ENCODE results near the gene ARHGAP15.

ARHGAP15 gene

DNA sequence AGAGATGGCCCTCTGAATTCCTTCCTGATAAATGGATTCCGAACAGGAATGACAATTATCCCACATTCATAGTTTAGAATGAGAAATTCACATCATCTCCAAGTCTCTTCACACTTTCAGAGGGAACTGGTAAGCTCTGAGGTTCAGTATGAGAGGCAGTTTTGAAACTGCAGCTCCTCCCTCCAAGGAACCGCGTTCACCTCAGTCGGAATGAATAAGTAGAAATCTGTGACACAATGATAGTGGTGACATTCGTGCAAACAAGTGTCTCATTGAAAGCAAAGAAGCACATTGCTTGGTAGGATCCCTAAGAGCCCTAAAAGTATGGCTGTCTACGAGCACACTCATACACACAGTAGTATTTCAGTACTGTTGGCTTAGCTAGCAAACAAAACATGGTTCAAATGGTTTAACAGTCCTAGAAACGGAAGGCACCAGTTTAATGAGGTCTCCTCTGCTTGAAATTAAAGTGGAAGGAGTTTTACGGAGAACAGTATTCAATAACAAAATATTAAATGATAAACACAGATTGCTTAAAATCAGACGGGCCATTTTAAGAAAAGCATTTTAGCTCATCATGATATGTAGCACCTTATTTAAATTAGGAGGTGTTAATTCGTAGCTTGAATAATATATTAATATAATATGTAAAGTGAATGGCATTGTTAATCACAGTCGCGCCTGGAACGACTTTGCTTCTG, 225.0 kb downstream of the ARHGAP15 start:
- DNase-seq = no peak

DNA sequence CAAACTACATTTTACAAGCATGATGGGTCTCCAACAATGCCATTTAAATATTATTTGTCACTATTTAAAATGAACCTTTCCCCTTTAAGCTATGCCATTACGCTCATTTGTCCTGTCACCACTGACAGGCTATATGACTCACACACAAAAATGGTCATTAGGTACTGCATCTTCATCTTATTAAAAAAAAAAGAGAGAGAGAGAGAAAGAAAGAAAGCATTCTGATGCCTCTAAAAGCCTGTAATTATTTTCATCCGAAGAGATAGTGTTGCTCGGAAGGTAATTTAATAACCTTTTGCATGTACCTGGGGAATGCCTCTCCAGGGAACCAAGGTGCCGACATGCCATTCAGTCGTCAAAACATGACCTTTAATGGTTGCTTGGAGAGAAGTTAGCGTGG, 226.7 kb downstream of the ARHGAP15 start:
- no peak for DNase-seq

DNA sequence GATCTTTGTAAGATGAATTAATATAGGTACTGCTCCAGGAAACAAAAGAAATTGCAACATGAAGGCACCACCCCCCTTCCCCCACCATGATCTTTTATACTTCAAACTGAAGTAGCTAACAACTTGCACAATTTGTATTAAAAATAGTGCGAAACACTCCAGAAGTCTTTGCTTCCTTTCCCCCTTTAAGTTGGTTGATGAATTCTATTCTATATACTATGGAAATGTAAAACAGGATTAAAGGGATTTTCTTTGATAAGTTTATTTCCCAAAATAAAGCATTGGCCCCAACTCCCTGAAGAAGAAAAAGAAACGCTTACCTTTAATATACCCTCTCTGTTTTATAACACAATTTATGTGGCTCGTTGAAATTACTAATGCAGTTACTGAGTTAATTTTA, 227.1 kb downstream of the ARHGAP15 start:
- DNase-seq = no peak

DNA sequence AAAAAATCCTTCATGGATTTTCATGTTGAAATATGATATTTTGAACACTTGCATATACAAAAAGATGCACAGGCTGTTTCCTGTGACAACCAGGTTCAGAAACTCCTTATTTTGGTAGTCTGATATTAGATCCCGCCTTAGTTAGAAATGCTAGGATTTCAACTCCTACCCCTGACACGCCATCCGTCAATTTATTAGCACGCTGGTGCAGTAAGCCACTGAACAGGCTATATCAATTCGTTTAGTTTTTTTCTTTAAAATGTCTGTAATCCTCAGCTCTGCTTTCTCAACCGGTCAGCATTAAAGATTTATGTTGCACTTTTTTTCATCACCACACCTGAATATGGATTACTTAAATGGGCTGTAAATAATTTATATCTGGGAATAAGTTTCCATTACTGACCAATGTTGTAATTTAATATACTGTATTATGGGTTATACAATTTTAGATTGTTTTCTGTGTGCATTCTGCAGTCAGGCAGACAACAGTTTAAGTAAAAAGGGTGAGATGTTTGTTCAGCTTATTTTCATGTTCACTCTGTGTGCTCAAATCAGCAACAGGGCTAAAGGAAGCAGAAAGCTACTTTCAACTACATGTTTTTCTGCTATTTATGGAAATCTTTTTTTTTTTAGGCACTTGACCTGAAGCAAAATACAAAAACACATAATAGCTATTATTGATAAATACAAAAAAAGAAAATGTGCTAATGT, 227.7 kb downstream of the ARHGAP15 start:
- no peak for DNase-seq

DNA sequence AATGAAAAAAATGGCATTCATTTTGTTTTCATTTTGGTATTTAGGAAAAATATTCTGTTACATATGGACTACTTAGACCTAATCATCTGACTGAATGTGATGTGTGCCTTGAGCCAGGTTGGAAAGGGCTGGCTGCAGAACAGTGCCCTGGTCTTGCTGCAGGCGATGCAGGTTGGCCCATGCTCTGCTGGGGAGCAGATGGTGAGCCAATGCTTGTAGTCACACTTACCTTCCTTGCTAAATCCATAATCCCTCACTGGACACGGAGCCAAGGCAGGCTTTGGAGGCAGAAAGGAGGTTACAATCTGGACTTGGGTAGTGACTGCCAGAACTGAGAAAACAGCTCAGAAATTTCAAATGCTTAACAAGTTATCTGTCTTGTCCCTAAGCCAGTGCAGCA, 228.7 kb downstream of the ARHGAP15 start:
- no peak for DNase-seq

DNA sequence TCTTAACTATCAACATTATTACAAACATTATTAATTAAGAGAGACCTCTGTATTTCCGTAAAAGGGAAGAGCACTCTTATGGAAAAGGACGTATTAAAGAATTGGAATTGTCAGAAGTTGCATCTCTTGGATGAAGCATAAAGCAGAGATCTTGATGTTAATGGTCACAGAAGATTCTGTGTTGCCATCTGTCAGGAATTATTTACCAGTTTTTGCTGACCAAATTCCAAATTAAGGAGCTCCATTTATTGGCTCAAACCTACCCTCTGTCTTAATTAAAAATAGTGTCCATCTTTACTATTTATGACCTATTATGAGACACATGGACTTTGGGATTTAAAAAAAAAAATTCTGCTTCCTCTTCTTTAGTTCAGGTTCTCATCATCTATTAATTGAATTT, 232.1 kb downstream of the ARHGAP15 start:
- DNase-seq = no peak

DNA sequence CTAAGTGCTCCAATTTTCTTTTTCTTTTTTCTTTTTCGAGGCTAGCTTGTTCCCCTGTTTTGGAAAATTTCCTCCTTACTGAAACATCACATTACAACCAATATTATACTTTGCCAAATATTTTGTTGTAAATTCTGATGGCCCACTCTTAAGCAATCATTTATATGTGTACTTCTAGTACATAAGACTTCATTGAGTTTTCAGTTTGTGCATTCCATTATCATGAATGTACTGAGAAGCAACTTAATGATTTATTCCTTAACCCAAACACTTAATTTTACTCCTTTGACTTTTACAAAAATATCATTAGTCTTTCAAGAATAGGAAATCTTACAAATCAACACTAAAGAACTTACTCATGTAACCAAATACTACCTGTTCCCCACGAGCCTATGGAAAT, 242.4 kb downstream of the ARHGAP15 start:
- no peak for DNase-seq

DNA sequence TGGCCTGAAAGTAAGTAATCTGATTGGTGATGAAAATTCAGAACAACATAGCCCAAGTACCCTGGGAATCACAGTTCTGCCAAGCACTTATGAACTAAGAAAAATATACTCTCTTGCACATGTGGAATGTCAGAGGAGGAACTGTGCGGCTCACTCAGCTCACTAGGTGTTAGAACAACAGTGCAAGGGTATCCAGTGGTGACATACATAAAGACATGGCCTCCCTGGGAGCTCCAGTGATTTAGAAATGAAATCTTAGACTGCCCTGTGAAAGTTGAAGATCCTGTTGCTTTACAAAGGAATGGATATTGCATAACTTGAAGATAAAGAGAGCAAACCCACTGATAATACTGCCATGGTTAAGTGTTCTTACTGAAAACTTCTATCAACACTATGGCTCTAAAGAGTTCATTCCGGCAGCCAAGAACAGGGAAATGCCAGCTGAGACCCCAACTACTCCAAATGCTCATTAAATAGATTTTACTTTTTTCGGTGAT, 246.2 kb downstream of the ARHGAP15 start:
- no peak for DNase-seq

DNA sequence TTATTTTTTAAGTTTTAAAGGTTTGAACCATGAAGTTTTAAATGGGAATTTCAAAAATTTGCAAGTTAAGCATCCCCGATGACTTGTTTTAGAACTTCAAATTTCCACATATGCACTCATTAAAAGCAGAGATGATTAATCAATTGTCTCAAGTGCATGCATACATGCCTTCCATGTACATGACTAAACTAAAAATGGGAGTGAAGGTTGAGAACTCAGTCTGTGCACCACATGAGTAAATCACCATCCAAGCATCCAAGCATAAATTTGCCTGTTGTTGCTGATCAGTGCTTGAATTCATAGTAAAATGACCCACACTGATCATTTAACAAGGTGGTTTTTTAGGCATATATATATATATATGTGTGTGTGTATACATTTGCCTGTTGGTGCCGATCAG, 249.8 kb downstream of the ARHGAP15 start:
- DNase-seq = no peak

DNA sequence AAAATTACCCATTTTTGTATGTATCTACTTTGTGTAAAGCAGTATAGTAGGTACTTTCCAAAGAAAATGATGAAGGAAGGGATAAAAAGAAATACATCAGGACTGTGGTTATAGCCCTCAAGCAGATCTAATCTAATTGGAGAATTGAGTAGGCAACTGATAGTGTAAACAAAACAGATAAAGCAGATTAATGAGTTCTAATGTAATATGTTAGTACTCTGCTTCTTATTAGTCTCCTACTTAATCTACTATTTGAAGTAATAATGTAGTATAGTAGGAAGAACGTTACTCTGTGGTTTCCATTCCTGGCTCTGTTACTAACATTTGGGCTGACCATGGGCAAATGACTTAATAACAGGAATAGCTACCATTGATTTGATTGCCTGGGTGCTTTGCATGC, 250.7 kb downstream of the ARHGAP15 start:
- DNase-seq = no peak

DNA sequence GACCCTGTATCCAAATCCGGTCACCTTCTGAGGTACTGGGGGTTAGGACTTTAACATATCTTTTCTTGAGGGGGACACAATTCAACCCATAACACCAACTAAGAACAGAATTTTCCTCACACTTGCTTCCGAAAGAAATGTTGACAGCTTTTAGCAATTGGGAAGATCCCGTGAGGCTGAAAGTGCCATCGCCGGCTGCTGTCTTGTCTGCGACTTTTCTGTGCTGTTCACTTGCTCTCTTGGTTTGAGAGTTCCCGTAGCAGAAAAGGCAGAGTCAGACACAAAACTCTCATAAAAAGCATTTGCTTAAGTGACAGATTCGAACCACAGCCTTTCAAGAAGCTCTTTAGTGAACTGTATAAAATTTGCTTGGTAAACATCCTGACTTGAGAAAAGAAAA, 253.4 kb downstream of the ARHGAP15 start:
- DNase-seq = no peak

DNA sequence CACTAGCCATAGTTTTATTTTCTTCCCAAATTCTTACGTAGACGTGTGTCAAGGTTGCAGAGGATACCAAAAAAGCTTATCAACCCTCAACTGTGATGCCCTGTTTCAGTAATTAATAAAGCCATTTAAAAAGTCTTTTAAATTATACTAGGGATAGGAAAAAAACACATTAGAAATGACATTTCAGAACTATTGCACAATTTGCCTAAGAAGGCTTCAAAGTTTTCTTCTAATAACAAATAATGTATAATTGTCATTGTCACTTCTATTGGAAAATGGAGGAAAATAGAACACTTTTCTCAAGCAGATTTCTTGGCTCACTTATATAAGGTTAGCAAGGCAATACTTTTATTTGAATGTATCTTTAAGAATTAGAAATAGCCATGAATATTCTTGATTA, 253.8 kb downstream of the ARHGAP15 start:
- no peak for DNase-seq

DNA sequence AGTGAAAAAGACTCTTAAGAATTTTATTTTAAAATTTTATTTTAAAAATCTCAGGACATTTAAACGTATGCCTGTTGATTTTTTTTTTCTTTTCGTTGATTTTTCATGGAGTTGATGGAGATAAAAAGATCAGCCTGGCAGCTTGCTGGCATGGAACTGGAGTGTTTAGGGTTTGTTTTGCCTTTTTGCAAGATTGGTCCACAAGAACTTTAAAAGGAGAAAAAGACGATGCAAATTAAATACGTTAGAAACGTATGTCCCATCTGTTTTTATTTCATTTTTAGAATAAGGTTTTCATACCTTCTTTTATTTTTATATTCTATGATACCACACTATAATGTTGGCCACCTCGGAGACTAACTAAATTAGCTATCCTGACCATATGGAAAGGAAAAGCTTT, 254.9 kb downstream of the ARHGAP15 start:
- no peak for DNase-seq

DNA sequence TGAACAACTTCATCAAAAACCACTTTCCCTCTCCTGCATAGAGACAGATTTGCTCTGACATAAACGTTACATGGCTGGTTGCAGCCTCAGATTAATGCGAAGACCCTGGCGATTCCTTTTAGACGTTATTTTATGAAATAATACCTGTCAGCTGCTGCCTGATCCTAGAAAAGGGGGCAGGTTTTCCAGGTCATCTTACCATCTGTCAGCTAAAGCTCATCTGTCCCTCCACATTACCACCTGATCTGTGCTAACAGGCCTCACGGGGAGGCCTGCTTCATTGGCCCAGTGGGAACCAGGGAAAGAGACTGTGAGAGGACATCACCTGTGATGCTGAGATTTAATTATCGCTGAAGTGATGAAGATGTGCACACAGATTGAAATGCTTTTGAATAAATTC, 261.0 kb downstream of the ARHGAP15 start:
- no peak for DNase-seq

DNA sequence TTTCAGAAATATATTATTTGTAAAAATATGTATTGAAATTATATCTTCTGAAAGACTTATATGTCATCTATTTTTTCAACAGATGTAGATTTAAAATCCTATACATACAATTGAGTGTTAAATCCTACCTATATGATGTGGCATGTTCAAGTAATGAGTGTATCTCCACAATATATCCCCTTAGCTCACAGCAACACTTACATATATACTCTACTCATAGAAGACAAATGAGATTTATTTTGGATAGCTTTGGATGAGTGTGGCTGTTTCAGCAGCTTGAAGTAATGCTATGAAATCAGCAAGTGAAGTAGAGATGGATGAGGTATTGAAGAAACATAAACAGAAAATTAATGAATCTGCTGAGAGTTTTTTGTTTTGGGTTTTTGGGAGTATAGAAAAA, 263.1 kb downstream of the ARHGAP15 start:
- DNase-seq = no peak

DNA sequence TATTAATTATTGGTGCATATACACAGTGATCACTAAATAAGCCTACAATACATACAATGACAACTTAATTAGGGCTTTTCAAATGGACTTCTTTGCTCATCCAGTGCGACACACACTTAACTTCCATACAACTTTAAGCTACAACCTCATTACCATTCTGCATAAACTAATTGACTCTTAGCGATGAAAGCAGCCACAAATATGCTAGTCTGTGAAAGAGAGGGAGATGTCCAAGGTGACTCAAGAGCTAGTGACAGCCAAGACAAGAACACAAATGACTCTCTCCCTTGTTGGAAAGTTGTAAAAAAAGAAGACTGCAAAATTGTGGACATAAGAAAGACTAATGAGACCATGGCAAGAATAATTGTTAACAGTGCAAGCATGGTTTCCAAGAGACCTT, 264.8 kb downstream of the ARHGAP15 start:
- no peak for DNase-seq

DNA sequence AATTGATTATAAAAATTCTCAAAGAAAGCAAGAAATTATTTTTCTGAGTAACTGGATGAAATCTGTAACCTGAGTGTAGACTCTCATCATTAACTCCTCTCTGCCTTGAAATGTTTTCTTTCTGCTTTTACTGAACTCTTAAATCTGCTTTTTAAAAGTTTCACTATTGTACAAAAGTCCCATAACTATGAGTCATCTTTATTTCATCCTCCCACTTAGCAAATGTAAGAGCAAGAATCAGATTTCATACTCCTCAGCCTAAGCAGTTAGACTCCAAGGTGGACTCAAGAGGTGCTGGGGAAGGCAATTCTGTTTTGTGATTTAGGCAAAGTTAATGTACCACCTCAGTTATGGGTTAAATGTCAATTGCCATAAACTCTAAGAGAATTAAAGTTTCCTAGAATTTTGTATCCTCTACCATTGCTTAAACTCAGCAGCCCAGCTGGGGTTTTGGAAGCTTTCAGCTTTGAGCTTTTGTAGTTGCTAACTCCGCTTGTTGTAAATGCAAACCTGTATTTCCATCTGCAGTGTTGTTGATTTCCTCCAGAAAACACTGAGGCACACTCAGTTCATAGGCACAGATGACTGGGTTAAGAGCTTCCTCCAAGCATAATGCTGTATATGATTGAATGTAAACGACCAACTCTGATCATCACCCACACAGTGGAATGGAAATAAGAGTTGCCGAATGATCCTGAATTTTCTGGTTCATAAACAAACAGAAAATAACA, 268.8 kb downstream of the ARHGAP15 start:
- DNase-seq = no peak

DNA sequence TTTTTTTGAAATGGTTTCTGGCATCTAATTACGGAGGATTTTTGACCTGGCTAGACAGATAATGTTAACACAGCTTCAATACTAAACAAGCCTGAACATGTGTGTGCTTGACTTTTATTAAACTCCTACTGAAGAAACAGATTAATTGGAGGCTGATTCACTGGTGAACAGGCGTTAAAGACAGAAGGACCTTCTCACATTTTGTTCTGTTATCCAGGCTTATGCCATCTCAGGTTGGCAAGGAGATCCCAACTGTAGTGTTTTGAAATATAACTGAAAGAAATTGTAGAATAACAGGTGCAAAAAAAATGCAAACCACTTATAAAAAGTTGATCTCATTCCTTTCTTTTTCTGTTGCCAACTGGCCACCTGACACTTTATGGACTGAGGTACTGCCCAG, 269.6 kb downstream of the ARHGAP15 start:
- no peak for DNase-seq

DNA sequence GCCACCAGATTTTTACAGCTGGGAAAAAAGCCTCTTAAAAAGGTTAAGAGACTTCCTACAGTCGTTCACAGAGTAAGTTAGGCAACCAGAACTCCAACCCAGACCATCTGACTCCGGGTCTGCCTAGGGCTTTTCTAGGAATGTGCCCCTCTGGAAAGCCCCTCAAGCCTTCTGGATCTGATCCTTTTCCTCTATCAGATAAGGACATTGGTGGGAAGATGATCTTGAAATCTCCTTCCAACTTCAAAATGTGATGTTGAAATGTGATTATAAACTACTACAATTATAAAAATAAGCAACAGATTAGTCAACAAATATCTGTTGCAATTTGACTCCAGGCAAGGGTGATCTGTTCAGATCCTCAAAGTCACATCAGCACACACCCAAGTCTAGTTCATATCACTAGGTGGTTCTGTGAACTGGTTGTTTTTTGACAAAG, 270.4 kb downstream of the ARHGAP15 start:
- DNase-seq = no peak

DNA sequence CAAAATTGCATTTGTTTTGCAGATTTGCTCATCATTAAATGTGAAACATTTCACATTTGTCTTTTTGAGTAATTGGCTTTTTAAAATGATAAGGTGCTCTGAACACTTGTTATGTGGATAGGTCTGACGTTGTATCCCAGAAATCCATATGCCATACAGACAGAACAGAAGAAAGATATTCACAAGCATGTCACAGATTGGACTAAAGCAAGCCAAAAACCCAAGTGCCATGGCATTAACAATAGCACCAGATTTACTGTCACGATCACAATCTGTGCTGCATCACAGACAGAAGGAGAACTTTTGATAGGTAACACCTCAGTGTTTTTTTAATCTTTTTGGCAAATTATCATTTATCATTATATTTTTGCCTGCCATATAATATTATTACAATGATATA, 272.6 kb downstream of the ARHGAP15 start:
- DNase-seq = no peak

DNA sequence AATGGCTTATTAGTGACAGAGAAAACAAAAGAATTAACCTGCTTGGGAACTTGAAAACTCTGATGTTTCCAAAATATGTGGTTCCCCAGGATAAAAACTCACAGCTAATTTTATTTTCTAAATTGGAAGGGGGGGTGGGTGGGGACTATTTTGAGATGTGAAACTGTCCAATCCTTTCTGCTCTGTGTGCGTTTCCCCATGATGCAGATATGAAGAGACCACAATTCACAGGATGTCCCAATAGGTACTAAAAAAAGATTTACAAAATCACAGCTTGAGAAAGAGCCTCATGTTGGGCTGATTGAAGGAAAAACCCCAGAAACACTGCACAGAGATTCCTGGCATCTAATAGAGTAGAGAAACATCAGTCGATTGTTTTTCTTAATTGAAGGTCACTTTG, 273.2 kb downstream of the ARHGAP15 start:
- no peak for DNase-seq

DNA sequence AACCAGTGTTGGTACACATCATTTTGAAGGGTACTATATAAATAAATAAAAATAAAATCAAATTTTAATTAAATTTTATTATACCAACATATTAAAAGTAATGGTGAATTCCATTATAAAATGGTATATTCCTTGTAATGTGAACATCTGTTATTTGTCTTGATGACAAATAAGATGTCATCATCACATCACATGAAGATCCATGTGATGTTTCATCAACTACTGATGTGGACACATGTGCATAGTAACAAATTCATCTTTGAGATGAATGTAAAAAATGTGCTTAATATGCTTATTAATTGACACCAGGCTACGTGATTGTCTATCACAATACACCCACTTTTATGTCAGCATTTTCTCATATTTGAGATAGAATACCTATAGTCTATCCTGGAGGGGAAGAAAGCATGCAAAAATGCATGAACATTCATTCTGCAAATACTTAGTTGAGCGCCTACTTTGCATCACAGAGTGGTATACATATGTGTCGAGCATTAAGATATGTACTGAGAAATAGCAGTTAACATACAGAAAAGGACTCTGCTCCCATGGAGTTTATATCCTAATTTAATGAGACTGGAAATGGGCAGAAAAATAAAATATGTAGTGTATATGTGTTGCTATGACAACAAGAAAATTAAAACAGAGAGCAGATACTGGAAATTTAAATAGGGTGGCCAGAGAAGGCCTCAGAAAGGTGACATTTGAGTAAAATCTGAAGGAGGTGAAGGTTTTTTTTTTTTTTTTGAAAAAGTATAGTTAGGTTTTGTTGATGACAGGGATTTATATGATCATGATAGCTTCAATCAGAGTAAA, 281.1 kb downstream of the ARHGAP15 start:
- no peak for DNase-seq

DNA sequence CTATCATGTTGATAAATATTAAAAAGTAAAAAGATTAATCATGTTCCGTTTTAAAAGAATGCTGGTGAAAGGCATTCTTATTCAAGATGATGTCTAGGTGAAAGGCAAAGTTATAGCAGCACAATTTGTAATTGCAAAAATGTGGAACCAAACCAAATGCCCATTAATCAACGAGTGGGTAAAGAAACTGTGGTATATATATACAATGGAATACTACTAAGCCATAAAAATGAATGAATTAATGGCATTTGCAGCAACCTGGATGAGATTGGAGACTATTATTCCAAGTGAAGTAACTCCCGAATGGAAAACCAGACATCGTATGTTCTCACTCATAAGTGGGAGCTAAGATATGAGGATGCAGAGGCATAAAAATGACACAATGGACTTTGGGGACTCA, 286.4 kb downstream of the ARHGAP15 start:
- no peak for DNase-seq

All from CD4-positive, alpha-beta T cell treated with Interleukin-1 beta for 1 hour (primary cell).